Ishikawa (cell line): Measurements from ENCODE around the gene GNAL.

Experiments used
- CEBPB ChIP-seq: IDR thresholded peaks from 2 replicates; pipeline ENCODE4 v1.6.1; 2012
- EGR1 ChIP-seq: IDR thresholded peaks from 2 replicates; pipeline ENCODE4 v1.6.1; 2012
- EP300 ChIP-seq: IDR thresholded peaks from 2 replicates; pipeline ENCODE4 v1.6.1; 2012; ENCODE audit warnings: borderline replicate concordance
- FOXM1 ChIP-seq: IDR thresholded peaks from 2 replicates; pipeline ENCODE4 v1.6.1; 2012; ENCODE audit warnings: low read depth, borderline replicate concordance
- MAX ChIP-seq: IDR thresholded peaks from 2 replicates; pipeline ENCODE4 v1.6.1; 2012
- NFIC ChIP-seq: IDR thresholded peaks from 2 replicates; pipeline ENCODE4 v1.6.1; 2012
- REST ChIP-seq: IDR thresholded peaks from 2 replicates; pipeline ENCODE4 v1.6.1; 2012; ENCODE audit warnings: low read depth, mild to moderate bottlenecking
- TCF12 ChIP-seq: IDR thresholded peaks from 2 replicates; pipeline ENCODE4 v1.6.1; 2012; ENCODE audit warnings: low read depth
- USF1 ChIP-seq: IDR thresholded peaks from 2 replicates; pipeline ENCODE4 v1.6.1; 2012
- YY1 ChIP-seq: IDR thresholded peaks from 2 replicates; pipeline ENCODE4 v1.6.1; 2012; ENCODE audit warnings: low read depth

GRCh38 chr18:11909061-11909455 lies 220.0 kb downstream of the GNAL start:
- no peak for TF ChIP-seq REST
- no peak for TF ChIP-seq TCF12
- TF ChIP-seq FOXM1 = no peak
- no peak for TF ChIP-seq EP300
- no peak for TF ChIP-seq YY1
- TF ChIP-seq USF1 = no peak
- no peak for TF ChIP-seq MAX
- TF ChIP-seq CEBPB = no peak
- no peak for TF ChIP-seq NFIC
- no peak for TF ChIP-seq EGR1
